GM12878 (cell line): ENCODE results near the gene SEC14L6. TPM values are rescaled to one million over a fixed set of nuclear protein-coding genes. Genes with fewer than 3 reads are reported as not detected.

Experiments
- ATAC-seq: fragments of 200-7000 bp; cut with Tn5 transposase; 3 replicates; pipeline ENCODE4 v1.9.1; 2020; ENCODE audit warnings: mild to moderate bottlenecking, moderate library complexity
- BruUV-seq: library from RNA; stranded (reverse); fragments of 400-500 nt; replicated peaks from 2 replicates; lab custom pipeline; 2021; lab: Mats Ljungman, UMichigan
- CTCF ChIA-PET: fragments of 300-600 bp; sonication (Branson Sonifier 250); formaldehyde crosslinking; extraction: SDS; loops from one replicate; lab custom pipeline; 2021; ENCODE audit warnings: inconsistent platforms; lab: Yijun Ruan, JAX
- POLR2A ChIA-PET: fragments of 350-600 bp; formaldehyde crosslinking; extraction: SDS; loops from one replicate; lab custom pipeline; 2021; ENCODE audit warnings: inconsistent platforms; lab: Charles Lee
- RAD21 ChIA-PET: fragments of 300-600 bp; sonication (Branson Sonifier 250); formaldehyde crosslinking; loops from one replicate; lab custom pipeline; 2023; ENCODE audit warnings: antibody characterized with exemption; ENCODE audit not compliant: unreplicated experiment; lab: Charles Lee
- SMC1A ChIA-PET: fragments of 300-600 bp; sonication (Branson Sonifier 250); formaldehyde crosslinking; loops from one replicate; lab custom pipeline; 2023; ENCODE audit not compliant: unreplicated experiment, uncharacterized antibody; lab: Charles Lee
- DNase-seq: peaks from one replicate; pipeline ENCODE4 v3.0.0-alpha.2; 2011; ENCODE audit warnings: low read depth, low spot score
- FAIRE-seq: peaks from 3 replicates; lab custom pipeline; 2011; peaks lifted over from hg19 to GRCh38; lab: Jason Lieb, UNC
- H2AFZ ChIP-seq: 2 replicates; pipeline ENCODE4 v1.6.0; 2011; ENCODE audit warnings: low read depth, low read length, control low read depth; ENCODE audit not compliant: control insufficient read depth
- H3K27ac ChIP-seq: 2 replicates; pipeline ENCODE4 v1.5.1; 2011; ENCODE audit warnings: control low read depth; ENCODE audit not compliant: control insufficient read depth, insufficient read depth
- H3K27me3 ChIP-seq, 2 experiments: replicated peaks in 1 of 2; 2 replicates each; pipeline versions ENCODE4 v1.6.0 to v1.6.1; 2011; ENCODE audit warnings: low read length in 1 of 2; ENCODE audit not compliant: control insufficient read depth in 2 of 2, insufficient read depth in 2 of 2
- H3K36me3 ChIP-seq, 2 experiments: 2 replicates each; pipeline ENCODE4 v1.5.1; 2011; ENCODE audit warnings: low read length in 1 of 2; ENCODE audit not compliant: control insufficient read depth in 2 of 2, insufficient read depth in 2 of 2
- H3K4me1 ChIP-seq: 2 replicates; pipeline ENCODE4 v1.6.1; 2011; ENCODE audit warnings: mild to moderate bottlenecking, low read length, moderate library complexity, mixed read lengths; ENCODE audit not compliant: control insufficient read depth, insufficient read depth
- H3K4me2 ChIP-seq: 2 replicates; pipeline ENCODE4 v1.6.0; 2011; ENCODE audit warnings: control low read depth; ENCODE audit not compliant: control insufficient read depth, insufficient read depth
- H3K4me3 ChIP-seq: fragments of 200-600 bp; sonication (generic); 2 replicates; pipeline ENCODE4 v1.5.1; 2016
- H3K79me2 ChIP-seq: 2 replicates; pipeline ENCODE4 v1.6.0; 2011; ENCODE audit warnings: low read length; ENCODE audit not compliant: control insufficient read depth, insufficient read depth
- H3K9ac ChIP-seq: 2 replicates; pipeline ENCODE4 v1.8.0; 2011; ENCODE audit warnings: low read length, control low read depth, mixed read lengths; ENCODE audit not compliant: control insufficient read depth, insufficient read depth
- H3K9me3 ChIP-seq: replicated peaks from 3 replicates; pipeline ENCODE4 v1.5.1; 2011; ENCODE audit warnings: mild to moderate bottlenecking, low read length; ENCODE audit not compliant: control insufficient read depth, insufficient read depth
- H4K20me1 ChIP-seq: 2 replicates; pipeline ENCODE4 v1.6.0; 2011; ENCODE audit not compliant: control insufficient read depth, insufficient read depth
- BRCA1 ChIP-seq: IDR thresholded peaks from 2 replicates; pipeline ENCODE4 v1.6.1; 2011; ENCODE audit warnings: low read depth, low read length, improper control_type of control experiment
- MLLT1 ChIP-seq: fragments of 450-650 bp; IDR thresholded peaks from 2 replicates; pipeline ENCODE4 v1.6.1; 2016; ENCODE audit warnings: mild to moderate bottlenecking
- MYB ChIP-seq: fragments of 150-350 bp; IDR thresholded peaks from 2 replicates; pipeline ENCODE4 v1.6.1; 2014; ENCODE audit warnings: mild to moderate bottlenecking, low read depth, low read length, borderline replicate concordance
- NR2C1 ChIP-seq: fragments of 450-650 bp; IDR thresholded peaks from 2 replicates; pipeline ENCODE4 v1.6.1; 2017; ENCODE audit warnings: antibody characterized with exemption, mild to moderate bottlenecking, moderate library complexity
- TCF7 ChIP-seq: IDR thresholded peaks from 2 replicates; pipeline ENCODE4 v1.6.1; 2014; ENCODE audit warnings: antibody characterized with exemption, borderline replicate concordance
- WRNIP1 ChIP-seq: IDR thresholded peaks from 2 replicates; pipeline ENCODE4 v1.6.1; 2011; ENCODE audit warnings: low read depth, low read length, improper control_type of control experiment, borderline replicate concordance
- WGBS: methylation state at CpG from one replicate; pipeline ENCODE4 v1.1.6; 2016; ENCODE audit warnings: low lambda C conversion rate; ENCODE audit not compliant: insufficient replicate concordance, insufficient coverage; ENCODE audit errors: missing lambda C conversion rate; 5-methylcytosine and 5-hydroxymethylcytosine counted together
- in situ Hi-C: fragments of 300-500 bp; cut with MboI; formaldehyde crosslinking; loops from 9 replicates; pipeline ENCODE4 v1.14.3; 2018; ENCODE audit warnings: mixed read lengths
- intact Hi-C: fragments of 100-400 bp; cut with micrococcal nuclease; formaldehyde crosslinking; loops from one replicate; pipeline ENCODE4 v1.14.2; 2022; ENCODE audit not compliant: unreplicated experiment
- polyA plus RNA-seq, 11 experiments: library from polyadenylated mRNA; depleted of rRNA in 4 of 11; unstranded in 6 of 11; stranded (reverse) in 5 of 11; fragments of >200 nt; fragmentation: Nextera tagmentation in 4 of 11; fragmentation: Illumina TruSeq in 1 of 11; extraction: Ambion mirVana in 4 of 11; extraction: Trizol in 1 of 11; gene quantifications; 1 replicate in 1 of 11; 2 replicates in 10 of 11; pipeline versions ENCODE4 v1.2.1 to v1.2.3, GENCODE V29; 2011 to 2016; ENCODE audit warnings: inconsistent platforms in 2 of 11, missing spikeins in 2 of 11, low read depth in 1 of 11
- total RNA-seq, 4 experiments: library from RNA; depleted of rRNA in 3 of 4; stranded (reverse); fragments of >200 nt in 3 of 4; fragmentation: Illumina TruSeq in 1 of 4; extraction: Trizol in 1 of 4; gene quantifications; 2 replicates each; pipeline versions ENCODE4 v1.2.1 to v1.2.3, GENCODE V29; 2013 to 2021

Gene SEC14L6
- total and polyA plus RNA-seq, 10 of the 15 experiments (the other 5 are each of a cell fraction or from before 2014, with no cell fraction given): not detected

GRCh38 chr22:30555282-30556210, 9.0 kb upstream of the SEC14L6 start:
- Histone ChIP-seq H3K27ac (no peak overlapping the region), H3K79me2 (no peaks in the 10 kb centered on the region), H3K4me3 (no peak overlapping the region), H3K9ac (no peak overlapping the region), H3K4me1 (no peaks in the 10 kb centered on the region), H3K36me3 (no peaks in the 10 kb centered on the region), H3K9me3 (no peaks in the 10 kb centered on the region), H3K4me2 (no peak overlapping the region), H4K20me1 (no peaks in the 10 kb centered on the region; the same call in 1 of the 2 replicates), H2AFZ (no peak overlapping the region), H3K27me3 (no peaks in the 10 kb centered on the region)
- in situ Hi-C loops: no loop called here
- intact Hi-C loops: no loop called here
- no peak for ATAC-seq
- FAIRE-seq: no peak
- SMC1A ChIA-PET: no interaction called here
- POLR2A ChIA-PET: no interaction called here
- CTCF ChIA-PET: interaction anchor here (1.5 kb wide), 1 partner anchor 164 kb away, joined by 3 read pairs; no protein-coding TSS in a partner anchor
- no TSS peak for BruUV-seq
- DNase-seq: no peak
- TF ChIP-seq WRNIP1 (no peak), MLLT1 (no peak), TCF7 (no peak), NR2C1 (no peak), BRCA1 (no peak), MYB (no peak)
- 81% methylated on average over 65 of the region's 73 CpGs for WGBS
- RAD21 ChIA-PET: no interaction called here
